Fibroblast of villous mesenchyme (primary cell): ENCODE measurements around the gene STPG2. TPM values are rescaled to one million over a fixed set of nuclear protein-coding genes. Genes with fewer than 3 reads are reported as not detected.

ENCODE experiments used
- DNase-seq: peaks from one replicate; pipeline ENCODE4 v3.0.0-alpha.2; 2010; ENCODE audit warnings: low read depth
- H3K4me3 ChIP-seq: 2 replicates; pipeline ENCODE4 v1.5.1; 2011; ENCODE audit warnings: low read depth, mild to moderate bottlenecking, low read length
- total RNA-seq: library from RNA; depleted of rRNA; stranded (reverse); fragments of >200 nt; gene quantifications from 2 replicates; pipeline ENCODE4 v1.2.3, GENCODE V29; 2012
- TF ChIP-seq, protein P1 (sequence below): IDR thresholded peaks from 2 replicates; pipeline ENCODE4 v1.5.1; 2012; ENCODE audit warnings: low read depth, mild to moderate bottlenecking, low read length; ENCODE audit not compliant: insufficient read depth

The STPG2 gene
- total RNA-seq, 1 donor: under 0.01 TPM

DNA sequence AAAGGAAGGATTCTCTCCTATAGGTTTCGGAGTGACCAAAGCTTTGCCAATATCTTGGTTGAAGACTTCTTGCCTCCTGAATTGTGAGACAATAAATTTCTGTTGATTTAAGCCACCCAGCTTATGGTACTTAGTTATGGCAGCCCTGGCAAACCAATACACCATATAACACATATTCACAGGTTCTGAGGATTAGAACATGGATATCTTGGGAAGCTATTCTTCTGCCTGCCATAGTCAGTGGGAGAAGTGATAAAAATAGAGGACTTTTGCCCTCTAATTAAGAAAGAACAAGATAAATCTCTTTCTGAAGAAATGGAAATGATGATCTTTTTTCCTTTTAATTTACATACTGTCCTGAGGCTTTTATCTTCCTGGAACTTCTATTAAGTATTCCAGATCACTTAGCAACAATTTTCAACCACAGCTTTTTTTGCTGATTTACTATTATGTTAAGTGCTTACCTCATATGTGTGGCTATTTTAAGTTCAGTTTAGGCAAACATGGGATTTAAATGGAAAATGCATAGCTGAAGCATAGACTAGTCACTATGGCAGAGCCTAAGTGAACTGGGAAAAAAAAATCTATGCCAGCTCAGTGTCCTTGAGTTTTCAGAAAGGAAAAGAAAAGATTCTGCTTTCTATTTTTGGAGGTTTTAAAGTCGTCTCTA lies 381.7 kb downstream of the STPG2 start:
- TF ChIP-seq, protein P1, sequence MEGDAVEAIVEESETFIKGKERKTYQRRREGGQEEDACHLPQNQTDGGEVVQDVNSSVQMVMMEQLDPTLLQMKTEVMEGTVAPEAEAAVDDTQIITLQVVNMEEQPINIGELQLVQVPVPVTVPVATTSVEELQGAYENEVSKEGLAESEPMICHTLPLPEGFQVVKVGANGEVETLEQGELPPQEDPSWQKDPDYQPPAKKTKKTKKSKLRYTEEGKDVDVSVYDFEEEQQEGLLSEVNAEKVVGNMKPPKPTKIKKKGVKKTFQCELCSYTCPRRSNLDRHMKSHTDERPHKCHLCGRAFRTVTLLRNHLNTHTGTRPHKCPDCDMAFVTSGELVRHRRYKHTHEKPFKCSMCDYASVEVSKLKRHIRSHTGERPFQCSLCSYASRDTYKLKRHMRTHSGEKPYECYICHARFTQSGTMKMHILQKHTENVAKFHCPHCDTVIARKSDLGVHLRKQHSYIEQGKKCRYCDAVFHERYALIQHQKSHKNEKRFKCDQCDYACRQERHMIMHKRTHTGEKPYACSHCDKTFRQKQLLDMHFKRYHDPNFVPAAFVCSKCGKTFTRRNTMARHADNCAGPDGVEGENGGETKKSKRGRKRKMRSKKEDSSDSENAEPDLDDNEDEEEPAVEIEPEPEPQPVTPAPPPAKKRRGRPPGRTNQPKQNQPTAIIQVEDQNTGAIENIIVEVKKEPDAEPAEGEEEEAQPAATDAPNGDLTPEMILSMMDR: no peak
- no peak for DNase-seq

DNA sequence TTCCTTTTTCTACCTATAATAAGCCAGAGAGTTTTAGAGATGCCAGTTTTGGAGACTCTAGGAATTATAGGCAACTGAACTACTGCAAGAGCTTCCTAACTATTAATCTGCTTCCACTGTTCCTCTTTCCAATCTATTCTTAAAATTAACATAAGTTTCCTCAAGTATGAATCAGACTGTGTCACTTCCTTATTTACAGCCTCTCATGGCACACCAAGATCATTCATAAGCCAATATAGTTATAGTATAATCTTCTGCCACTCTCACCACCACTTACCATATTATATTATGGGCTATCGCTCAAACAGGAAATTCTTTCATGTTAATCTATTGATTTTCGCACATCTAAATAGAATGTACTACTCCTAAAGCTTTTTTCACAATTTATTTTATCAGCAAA lies 383.5 kb downstream of the STPG2 start:
- TF ChIP-seq, protein P1: no peak
- H3K4me3 ChIP-seq: no peak overlapping the region
- no peak for DNase-seq

More for the DNA sequence above, 381.7 kb downstream of the STPG2 start:
- no peak overlapping the region for H3K4me3 ChIP-seq

DNA sequence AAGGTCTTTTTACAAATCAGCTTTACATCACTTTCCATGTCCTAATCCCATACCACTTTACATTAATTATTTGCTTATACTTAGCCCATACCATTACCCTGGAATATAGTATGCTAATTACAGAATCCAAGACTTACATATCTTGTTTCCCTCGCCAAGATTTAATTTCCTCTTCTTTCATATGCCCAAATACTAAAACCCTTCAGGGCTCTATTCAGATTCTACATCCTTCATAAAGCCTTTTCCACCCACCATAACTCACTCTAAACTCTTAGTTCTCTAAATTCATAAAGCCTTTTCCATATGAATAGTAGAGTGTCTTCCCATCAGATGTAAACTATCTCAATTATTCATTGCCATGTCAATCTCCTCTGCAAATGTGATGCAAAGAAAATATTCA lies 390.7 kb downstream of the STPG2 start:
- DNase-seq: no peak
- no peak overlapping the region for H3K4me3 ChIP-seq
- TF ChIP-seq, protein P1: no peak

DNA sequence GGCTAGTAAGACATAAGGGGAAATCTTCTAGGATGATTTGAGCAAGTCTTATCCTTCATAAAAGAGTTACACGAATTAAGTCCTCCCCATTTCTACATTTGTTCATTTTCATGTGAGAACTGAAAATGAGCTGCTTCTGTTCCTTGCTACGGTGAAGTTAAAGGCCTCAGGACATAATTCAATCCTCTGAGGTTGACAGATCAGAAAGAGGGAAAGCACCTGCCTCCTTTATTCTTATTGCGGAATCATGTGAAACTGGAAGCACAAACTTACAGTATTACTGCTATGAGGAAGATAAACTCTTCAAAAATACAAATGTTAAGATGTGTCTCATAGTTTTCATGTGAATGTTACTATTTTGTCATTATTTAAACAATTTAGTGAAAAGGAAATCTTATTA lies 395.3 kb downstream of the STPG2 start:
- TF ChIP-seq, protein P1: no peak
- H3K4me3 ChIP-seq: no peak overlapping the region
- DNase-seq: no peak

DNA sequence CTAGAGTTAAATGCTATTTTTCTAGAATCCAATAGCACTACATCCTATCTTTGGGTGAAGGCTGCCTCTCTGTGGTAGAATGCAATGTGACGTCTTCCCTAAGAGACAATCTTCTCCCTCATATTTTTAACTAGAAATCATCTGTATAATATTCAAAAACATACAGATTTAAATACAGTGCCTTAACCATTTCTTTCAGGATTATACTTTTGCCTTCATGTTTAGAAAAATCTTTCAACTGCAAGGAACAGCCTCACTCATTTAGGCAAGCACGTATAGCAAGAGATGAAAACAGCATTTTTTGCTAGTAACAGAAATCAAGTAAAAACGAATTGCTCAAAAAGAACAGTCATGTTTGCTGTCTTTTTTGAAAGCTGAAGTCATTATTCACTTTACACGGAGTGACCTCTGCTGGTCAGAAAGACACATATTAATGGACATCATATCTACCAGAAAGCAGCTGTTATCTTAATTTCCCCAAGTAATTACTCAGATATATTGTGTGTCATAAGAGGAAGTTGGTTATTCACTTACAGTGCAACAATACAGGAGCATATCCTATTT lies 422.3 kb downstream of the STPG2 start:
- TF ChIP-seq, protein P1: peak; percentile 17
- no peak overlapping the region for H3K4me3 ChIP-seq
- peak; percentile 8 for DNase-seq

DNA sequence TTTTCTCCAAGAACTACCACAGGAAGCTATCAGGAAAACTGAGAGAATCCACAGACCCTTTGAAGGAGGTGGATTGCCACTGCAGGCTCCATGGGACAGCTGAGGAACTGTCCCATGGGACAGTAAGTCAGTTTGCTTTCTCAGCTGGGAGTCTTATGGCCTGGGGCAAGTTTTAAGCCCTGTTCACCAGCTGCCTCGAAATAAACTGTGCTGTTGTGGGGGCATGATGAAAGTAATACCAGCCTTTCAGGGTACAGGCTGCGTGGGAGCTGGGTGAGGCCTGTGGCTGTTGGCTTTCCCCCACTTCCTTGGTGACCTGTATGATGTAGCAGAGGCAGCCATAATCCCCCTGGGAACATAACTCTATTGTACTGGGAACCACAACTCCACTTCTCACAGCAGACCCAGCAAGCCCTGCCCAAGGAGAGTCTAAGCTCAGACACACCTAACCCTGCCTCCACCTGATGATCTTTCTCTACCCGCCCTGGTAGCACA lies 452.1 kb downstream of the STPG2 start:
- TF ChIP-seq, protein P1: no peak
- no peak overlapping the region for H3K4me3 ChIP-seq
- no peak for DNase-seq
